NCI-H128 (cell line): Measurements from ENCODE around the gene POLR1E.
"Not testable (repeated sequence)": the region's sequence is repeated elsewhere in the genome, so short reads cannot be mapped to it uniquely, and the experiment has no call there.

ENCODE experiments used
- DNase-seq: peaks from one replicate; lab custom pipeline; 2025; ENCODE audit not compliant: unreplicated experiment; lab: John Stamatoyannopoulos, UW

Gene POLR1E

DNA sequence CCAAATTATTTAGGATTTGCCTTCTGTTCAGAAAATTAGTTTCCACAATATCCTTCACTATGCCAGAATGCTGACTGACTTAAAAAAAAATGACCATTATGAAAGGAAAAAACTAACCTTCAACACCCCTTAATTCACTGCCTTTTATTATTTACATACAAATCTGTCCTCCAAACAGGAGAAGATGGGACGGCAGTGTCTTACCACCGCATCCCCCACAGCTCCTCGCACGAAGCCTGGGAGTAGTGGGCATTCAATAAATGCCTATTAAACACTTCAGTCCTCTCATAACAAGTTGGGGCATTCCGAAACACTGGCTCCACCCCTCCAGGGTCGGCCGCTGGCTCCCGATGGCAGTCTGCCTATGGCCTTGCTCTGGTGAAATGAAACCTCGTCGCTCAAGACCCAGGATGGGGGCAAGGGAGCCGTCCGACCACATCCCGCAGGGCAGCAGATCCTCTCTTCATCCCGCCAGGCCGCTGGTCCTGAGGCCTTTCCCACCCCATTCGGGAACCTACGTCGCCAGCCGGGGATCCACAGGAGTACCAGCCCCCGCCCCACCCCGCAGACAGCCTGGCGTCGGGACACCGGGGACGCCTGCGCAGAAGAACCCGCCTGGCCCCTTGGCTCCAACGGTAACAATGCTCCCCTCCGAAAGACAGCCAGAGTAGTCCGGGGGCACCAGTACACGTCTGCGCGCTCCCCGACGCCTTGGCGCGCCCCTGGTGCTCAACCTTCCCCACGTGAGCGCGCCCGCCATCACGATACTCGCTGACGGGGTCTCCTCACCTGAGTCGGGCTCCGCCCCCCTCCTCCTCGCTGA lies 21.1 kb upstream of the POLR1E start:
- DNase-seq, result peak; percentile 96

DNA sequence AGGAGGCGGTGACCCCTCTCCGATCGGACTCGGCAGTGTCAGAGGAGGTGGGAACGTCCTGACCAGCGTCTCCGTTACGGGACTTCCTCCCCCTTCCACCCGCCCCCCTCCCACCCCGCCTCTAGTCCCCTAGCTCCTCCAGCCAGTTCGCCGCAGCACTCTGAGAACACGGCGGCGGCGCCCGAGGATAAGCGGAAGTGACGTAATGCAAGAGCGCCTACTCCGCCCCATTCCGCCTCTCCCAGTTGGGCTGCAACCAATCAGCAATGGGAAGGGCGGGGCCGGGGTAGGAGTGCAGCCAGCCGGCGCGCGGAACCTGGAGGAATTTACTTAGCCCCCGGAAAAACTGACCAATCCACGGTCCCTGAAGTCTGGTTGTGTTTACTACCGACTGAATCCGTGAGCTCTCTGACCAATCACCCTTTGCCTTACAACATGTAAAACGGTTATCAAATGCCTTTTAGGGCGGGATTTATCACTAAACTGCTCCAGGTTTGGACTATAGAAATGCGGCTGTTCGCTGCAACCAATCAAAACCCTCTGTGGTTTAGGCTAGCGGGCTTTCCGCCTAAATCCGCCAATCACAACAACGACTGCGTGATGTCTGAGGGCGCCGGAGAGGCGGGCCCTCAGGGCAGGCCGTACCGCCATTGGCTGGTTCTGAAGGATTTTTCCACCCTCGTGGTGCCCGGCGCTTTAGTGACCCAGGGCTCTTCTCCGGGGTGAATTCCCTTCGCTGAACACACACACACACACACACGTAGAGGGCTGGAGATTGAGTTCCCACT lies 20.3 kb upstream of the POLR1E start, which contains the start of gene ZBTB5:
ZBTB5 (minus strand) TSS at position 202 of the 788 bp plus-strand sequence. CDS start 22,899 bp downstream, outside the sequence.
- peak; percentile 97 for DNase-seq

DNA sequence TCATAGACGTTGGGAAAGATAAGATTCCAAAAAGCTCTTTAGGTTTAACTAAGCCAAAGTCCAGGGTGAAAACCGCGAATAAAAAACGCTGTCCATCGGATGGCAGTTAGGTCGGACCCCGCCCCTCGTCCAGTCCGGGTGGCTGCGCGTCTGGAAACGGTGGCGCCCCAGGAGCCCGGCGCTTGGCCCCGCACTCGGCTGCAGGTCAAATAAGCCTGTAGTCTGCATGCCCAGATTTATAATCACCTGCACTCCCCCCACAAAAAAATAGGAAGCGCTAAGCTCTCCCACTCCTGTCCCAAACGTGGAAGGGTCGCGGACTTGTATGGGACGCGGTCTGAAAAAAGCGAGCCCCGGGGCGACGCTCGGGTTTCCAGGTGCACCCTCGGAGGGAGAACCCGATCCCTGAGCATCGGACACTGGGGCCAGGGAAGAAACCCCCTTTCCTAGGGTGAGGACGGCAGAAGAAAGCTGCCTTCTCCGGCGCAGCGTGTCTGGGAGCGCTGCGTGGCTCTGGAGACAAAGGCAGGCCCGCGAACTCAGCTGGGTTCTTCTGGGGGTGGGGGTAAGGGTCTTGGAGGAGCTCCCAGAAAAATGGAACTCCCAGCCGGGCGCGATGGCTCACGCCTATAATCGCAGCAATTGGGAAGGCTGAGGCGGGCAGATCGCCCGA lies 19.6 kb upstream of the POLR1E start:
- no peak for DNase-seq

DNA sequence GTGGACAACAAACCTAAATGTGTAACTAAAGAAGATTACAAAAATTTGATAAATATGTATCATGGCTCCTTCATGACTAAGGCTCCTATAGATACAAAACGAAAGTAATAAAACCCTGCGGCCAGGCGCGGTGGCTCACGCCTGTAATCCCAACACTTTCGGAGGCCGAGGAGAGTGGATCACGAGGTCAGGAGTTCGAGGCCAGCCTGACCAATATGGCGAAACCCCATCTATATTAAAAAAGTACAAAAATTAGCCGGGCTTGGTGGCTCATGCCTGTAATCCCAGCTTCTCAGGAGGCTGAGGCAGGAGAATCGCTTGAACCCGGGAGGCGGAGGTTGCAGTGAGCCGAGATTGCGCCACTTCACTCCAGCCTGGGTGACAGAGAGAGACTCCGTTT lies 18.2 kb upstream of the POLR1E start:
- not testable (repeated sequence) for DNase-seq

DNA sequence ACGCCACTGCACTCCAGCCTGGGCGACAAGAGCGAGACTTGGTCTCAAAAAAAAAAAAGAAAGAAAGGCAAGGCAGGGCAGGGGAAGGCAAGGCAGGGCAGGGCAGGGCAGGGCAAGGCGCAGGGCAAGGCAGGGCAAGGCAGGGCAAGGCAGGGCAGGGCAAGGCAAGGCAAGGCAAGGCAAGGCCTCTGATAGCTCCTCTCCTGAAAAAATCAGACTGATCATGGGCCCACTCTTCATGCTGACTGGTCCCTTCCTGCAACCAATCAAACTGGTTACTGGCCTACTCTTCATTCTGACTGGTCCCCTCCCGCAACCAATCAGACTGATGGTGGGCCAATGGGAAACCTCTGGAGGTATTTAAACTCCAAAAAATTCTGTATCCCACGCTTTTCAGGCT lies 17.1 kb upstream of the POLR1E start:
- DNase-seq, result no peak

DNA sequence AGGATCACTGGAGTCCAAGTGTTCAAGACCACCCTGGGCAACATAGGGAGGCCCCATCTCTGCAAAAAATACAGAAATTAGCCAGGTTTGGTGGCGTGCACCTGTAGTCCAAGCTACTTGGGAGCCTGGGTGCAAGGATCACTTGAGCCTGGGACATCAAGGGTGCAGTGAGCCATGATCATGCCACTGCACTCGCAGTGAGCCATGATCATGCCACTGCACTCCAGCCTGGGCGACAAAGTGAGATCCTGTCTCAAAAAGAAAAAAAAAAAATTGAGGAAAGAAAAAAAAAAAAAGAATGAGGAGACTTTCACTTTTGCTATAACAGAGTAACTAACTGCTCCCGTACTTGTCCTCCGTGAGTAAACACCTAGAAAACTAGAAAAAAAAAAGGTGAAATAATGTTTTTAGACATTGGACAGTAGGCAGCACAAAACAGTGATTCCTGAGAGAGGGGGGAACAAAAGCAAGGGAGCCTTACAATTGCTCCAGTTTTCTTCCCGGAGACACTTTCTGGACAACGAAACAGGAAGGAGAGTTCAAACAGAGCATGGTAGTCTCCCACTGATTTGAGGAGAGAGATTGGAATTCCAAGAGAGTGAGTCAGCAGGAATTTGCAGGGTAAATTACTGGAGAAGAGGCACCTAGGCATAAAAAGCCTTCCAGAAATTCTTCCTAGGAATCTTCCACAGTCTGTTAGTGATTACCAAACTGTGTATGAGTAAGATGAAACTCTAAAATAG lies 13.6 kb upstream of the POLR1E start:
- DNase-seq, result no peak

DNA sequence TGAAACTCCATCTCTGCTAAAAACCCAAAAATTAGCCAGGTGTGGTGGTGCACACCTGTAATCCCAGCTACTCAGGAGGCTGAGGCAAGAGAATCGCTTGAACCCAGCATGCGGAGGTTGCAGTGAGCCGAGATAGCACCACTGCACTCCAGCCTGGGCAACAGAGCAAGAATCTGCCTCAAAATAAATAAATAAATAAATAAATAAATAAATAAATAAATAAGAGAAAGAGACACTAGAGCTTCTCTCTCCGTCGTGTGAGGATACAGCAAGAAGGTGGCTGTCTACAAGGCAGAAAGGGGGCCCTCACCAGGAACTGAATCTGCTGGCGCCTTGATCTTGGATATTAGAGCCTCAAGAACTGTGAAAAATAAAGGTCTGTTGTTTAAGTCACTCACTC lies 11.8 kb upstream of the POLR1E start:
- DNase-seq, result not testable (repeated sequence)

DNA sequence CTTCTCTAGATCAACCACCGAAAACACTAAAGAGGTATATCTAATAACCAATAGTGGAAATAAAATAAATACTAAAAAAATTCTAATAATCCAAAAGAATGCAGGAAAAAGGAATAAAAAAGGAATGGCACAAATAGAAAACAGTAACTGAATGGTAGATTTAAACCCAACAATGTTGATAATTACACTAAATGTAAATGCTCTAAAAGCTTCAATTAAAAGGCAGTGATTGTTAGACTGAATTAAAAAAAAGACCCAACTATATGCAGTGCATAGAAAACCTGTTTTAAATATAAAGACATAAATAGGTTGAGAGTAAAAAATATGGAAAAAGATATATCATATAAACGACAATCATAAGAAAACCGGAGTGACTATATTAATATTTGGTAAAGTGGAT lies 11.3 kb upstream of the POLR1E start:
- DNase-seq, result no peak

DNA sequence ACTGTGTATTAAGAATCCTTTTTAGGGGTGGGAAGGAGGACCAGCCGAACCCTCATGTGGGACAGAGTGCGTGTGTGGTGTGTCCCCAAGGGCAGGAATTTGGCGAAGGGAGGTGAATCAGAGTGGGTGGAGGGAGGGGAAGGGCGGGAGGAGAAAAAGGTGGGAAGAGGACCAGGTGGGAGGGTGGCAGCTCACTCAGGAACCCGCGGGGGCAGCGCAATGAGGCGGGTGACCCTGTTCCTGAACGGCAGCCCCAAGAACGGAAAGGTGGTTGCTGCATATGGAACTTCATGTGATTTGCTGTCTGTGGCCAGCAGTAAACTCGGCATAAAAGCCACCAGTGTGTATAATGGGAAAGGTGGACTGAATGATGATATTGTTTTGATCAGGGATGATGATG lies 8.8 kb upstream of the POLR1E start:
- no peak for DNase-seq

DNA sequence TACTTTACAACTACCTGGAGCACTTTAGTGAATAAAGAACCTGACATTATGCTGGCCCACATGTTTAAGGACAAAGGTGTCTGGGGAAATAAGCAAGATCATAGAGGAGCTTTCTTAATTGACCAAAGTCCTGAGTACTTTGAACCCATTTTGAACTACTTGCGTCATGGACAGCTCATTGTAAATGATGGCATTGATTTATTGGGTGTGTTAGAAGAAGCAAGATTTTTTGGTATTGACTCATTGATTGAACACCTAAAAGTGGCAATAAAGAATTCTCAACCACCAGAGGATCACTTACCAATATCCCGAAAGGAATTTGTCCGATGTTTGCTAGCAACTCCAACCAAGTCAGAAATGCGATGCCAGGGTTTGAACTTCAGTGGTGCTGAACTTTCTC lies 8.3 kb upstream of the POLR1E start:
- DNase-seq, result not testable (repeated sequence)

DNA sequence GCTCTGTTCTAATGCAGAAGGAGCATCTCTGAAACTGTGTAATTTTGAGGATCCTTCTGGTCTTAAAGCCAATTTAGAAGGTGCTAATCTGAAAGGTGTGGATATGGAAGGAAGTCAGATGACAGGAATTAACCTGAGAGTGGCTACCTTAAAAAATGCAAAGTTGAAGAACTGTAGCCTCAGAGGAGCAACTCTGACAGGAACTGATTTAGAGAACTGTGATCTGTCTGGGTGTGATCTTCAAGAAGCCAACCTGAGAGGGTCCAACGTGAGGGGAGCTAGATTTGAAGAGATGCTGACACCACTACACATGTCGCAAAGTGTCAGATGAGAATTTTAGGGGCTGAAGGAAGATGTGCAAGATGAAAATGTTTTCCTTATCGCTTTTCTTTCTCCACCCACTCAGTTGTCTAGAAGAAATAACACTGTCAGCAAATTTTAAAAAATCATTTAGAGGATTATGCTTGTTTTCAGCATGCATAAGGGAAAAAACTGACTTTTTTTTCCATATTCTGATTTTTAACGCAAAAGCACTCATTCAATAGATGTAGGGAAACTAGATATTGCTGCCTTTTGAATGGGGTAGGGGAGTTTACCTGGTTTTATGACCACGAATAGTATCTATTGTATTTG lies 7.6 kb upstream of the POLR1E start:
- not testable (repeated sequence) for DNase-seq

DNA sequence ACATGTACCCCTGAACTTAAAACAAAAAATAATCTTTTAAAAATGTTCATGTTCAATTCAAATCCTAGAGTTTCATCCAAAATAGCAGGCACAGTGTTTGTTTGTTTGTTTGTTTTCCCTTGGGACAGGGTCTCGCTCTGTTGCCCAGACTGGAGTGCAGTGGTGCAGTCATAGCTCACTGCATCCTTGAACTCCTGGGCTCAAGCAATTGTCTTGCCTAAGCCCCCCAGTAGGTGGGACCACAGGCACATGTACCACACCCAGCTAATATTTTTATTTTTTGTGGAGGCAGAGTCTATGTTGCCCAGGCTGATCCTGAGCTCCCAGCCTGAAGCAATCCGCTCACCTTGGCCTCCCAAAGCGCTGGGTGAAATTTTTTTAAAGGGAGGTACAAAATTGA lies 5.0 kb upstream of the POLR1E start:
- no peak for DNase-seq

DNA sequence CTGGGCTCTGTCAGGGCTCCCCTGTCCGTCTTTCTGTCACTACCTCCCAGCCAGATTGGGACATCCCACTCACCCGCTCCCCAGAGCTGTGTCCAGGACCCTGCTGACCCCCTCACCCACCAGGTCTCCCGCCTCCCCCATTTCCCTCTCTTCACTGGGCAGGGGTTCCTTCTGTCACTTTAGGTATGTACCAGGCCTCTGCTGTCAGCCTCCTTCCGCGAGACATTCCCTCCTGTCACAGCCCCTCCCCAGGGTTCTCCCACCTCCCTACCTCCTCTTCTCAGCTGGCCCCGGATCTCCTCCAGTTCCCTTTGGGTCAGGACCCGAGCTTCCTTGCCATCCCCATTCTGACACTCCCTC lies 488 bp downstream of the POLR1E start:
- no peak for DNase-seq

DNA sequence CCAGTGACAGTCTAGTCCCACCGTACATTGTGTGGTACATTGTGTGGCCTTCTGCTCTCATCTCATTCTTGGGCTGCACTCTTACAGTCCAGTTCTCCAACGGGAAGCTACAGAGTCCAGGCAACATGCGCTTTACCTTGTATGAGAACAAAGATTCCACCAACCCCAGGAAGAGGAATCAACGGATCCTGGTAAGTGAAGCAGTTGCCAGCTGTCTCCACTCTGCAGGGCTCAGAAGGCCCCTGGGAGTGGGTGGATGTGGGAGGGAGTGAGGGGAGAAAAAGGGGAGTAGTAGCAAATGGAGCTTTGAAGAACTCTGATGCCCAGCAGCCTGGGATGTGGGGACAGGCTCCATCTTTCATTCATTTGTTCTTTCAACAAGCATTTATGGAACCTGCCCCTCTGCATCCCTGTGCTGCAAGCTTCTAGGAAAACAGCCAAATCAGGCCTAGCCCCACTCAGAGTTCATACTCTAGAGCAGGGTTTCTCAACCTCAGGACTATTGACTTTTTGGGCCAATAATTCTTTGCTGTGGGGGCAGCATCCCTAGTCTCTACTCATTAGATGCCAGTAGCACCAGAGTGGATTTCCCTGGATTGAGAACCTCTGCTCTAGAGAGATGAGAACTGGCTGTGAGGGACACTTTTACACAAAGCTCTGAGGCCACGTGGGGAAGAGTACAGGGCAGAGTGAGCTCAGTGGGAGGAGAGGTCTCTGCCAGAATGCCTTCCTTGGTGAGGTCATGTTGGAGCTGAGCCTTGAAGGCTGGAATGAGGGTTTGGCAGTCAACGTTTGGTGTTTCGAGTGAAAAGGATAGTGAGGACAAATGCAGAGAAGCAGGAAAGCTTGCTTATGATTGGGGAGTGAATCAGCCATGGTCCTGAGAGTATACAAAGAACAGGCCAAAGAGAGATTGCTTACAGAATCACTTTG lies 1.1 kb downstream of the POLR1E start:
- no peak for DNase-seq

DNA sequence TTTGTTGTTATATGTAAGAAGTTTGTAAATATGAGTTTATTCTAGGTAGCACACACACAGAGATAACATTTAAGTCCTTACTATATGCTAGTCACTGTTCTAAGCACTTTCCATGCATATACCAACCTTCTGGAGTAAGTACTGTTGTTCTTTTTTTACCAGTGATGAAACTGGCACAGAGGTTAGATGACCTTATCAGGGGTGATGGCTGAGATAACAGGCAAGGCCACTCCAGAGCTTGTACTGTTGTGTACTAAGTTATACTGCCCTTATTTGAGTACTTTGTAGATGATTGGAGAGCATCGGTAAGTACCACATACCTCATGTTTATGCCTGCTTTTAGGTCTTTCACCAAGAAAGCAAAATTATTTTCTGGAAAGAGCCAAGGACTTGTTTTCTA lies 6.2 kb downstream of the POLR1E start:
- no peak for DNase-seq

DNA sequence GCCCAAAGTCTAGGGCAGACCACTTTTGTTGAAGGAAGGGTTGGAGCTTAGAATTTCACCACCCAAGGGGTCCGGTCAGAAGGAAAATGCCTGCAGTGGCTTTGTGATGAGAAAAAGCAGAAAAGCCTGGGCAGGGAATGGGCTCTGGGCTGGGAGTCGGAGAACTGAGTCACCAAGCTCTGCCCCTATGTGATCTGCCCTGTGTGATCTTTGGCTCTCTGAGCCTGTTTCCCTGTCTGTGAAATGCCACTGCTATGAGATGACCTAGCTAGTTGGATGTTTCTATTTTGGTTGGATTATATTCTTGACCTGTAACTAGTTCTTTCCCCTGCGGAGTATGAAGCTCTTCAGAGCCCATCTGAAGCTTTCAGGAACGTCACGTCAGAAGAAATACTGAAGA lies 9.8 kb downstream of the POLR1E start:
- no peak for DNase-seq

DNA sequence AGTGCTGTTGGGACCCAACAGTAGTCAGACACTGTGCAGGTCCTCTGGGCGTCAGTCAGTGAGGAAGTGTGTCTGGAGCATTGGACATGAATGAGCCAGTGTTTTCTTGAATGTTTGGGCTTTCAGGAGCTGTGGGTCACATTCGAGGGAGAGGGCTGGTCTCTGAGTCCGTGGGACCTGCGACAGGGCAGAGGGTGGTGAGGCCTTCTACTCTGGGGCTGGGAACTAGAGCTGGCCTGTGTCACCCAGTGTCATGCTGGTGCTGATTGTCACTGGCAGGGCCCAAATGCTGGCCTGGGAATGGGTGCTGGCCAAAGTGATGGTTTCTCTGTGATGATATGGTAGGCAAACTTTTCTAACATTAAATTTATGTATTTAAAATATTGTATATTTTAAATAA lies 10.3 kb downstream of the POLR1E start:
- DNase-seq, result no peak

DNA sequence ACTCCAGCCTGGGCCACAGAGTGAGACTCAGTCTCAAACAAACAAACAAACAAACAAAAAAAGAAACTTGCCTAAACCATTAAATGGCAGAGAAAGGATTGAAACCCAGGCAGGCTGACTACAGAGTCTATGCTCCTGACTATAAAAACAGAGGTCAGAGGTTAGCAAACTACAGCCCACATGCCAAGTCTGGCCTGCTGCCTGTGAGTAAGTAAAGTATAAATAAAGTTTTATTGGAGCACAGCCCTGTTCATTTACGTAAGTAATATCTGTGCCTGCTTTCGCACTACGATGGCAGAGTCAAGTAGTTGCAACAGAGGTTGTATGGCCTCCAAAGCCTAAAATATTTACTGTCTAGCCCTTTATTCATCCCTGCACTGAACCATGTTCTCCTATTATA lies 11.6 kb downstream of the POLR1E start:
- no peak for DNase-seq

DNA sequence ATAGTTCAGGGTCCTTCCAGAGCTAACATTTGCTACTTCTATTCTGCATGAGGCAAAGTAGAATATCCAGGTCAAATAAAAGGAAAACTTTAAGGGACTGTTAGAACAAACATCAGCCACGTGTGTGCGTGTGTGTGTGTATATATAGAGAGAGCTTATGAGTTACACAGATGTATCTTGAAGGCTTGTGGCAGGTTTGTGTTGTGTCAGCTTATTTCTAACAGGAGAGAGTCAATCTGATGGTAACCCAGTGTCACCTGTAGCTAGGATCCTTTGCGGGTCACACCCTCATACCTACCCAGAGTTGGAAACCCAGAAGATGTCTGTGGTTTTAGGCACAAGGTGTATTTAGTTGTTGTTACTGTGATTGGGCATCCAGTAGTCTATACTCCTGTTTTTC lies 12.7 kb downstream of the POLR1E start:
- no peak for DNase-seq

DNA sequence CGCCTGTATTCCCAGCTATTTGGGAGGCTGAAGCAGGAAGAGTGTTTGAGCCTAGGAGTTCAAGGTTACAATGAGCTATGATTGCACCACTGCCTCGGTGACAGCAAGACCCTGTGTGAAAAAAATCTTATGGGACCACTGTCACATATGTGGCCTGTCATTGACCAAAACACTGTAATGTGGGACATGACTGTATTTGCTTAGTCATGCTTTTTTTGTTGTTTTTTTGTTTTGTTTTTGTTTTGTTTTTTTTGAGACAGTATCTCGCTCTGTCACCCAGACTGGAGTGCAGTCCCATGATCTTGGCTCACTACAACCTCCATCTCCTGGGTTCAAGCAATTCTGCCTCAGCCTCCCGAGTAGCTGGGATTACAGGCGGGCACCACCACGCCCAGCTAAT lies 13.5 kb downstream of the POLR1E start:
- no peak for DNase-seq
